GM11168 (cell line): ENCODE data around the gene PBX1.

Source experiments
- in situ Hi-C: fragments of 300-500 bp; cut with MboI; formaldehyde crosslinking; loops from one replicate; pipeline ENCODE4 v1.12.0; 2022; ENCODE audit warnings: low sequenced_read_pairs; ENCODE audit not compliant: unreplicated experiment

The PBX1 gene

GRCh38 chr1:164769486-164770130 lies 210.6 kb downstream of the PBX1 start:
- in situ Hi-C loops = no loop called here

DNA sequence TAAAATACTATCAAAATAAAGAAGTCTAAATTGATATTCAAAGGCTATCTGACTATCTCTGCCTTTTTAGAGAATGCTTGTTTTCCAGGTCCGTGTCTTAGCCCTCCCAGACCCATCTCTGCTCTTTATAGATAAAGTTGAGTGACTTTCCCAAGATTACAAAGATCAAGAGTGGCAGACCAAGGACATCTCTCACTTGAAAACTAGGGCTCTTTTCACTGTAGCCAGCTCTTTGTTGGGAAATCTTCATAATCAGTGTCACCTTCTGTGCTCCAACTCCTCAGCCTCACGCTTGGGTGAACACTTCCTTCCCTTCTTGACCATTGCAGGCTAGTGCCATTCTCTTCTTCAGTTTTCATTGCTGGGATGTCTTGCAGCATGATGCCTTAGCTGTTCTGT lies 211.1 kb downstream of the PBX1 start:
- in situ Hi-C loops = no loop called here

GRCh38 chr1:164771041-164771618 lies 212.1 kb downstream of the PBX1 start:
- in situ Hi-C loops = no loop called here

GRCh38 chr1:164771619-164772361 lies 212.8 kb downstream of the PBX1 start:
- in situ Hi-C loops = no loop called here

- in situ Hi-C loops = no loop called here
Observed at GRCh38 chr1:164772635-164773034, 213.7 kb downstream of the PBX1 start.

DNA sequence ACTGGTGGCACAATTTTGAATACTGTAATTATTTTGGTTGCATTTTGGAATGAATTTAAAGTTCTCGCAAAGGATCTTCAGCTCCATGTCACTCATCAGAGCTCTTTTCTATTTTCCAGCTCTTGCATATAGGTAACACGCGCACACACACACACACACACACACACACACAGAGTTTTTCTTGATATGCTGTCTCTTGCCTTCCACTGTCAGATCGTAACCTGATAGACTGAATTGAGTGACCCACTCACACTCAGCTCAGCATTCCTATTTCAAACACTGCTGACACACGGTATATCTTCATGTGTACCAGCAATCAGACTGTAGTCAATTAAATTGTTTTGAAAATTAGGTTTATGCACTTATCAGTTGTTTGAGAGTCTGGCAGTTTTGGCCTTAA lies 214.1 kb downstream of the PBX1 start:
- in situ Hi-C loops = no loop called here

GRCh38 chr1:164774413-164774812 lies 215.4 kb downstream of the PBX1 start:
- in situ Hi-C loops = no loop called here

GRCh38 chr1:164774819-164775654 lies 216.1 kb downstream of the PBX1 start:
- in situ Hi-C loops = loop anchor here (25.0 kb wide), 1 partner anchor 1363 kb away; no protein-coding TSS in a partner anchor

DNA sequence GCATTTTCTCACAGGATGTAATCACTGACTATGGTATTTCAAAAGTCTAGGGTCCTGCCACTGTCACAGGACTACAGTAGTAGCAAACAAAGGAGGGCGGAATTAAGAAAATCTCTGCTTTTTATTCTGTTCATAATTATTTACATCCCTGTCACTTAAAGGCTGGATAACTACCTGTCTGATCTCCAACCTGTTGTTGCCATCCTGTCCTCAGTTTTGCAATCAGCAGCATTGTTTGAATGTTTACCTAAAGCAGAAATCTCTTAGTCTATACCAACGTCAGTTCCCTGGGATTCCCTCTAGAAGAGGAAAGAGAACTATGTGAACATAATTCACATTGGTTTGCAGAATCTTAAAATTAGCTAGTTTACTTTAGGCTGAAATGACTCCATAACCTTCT lies 218.5 kb downstream of the PBX1 start:
- in situ Hi-C loops = loop anchor here (25.0 kb wide), 1 partner anchor 1365 kb away; no protein-coding TSS in a partner anchor

- in situ Hi-C loops = loop anchor here (25.0 kb wide), 1 partner anchor 1367 kb away; no protein-coding TSS in a partner anchor
Observed at GRCh38 chr1:164779376-164779775, 220.4 kb downstream of the PBX1 start.

GRCh38 chr1:164780111-164780812 lies 221.3 kb downstream of the PBX1 start:
- in situ Hi-C loops = loop anchor here (25.0 kb wide), 1 partner anchor 1368 kb away; no protein-coding TSS in a partner anchor

GRCh38 chr1:164780863-164781262 lies 221.9 kb downstream of the PBX1 start:
- in situ Hi-C loops = loop anchor here (25.0 kb wide), 1 partner anchor 1369 kb away; no protein-coding TSS in a partner anchor

DNA sequence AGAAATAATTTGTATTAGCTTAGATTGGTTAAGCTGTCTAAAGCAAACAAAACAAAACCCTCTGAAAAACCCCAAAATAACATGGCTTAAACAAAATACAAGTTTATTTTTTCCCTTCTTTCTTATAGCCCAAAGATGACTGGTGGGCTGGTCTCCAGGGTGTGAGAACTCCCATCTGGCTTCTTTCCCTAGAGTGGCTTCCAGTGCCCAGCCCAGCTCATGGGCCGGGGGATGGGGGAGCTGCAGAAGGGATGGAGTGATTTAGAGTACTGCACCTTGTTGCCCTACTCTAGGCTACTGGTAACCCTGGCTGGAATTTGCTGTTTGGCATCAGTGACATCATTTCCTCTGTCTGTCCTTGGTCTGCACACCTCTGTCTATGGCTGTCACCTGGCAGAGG lies 223.0 kb downstream of the PBX1 start:
- in situ Hi-C loops = loop anchor here (25.0 kb wide), 1 partner anchor 1370 kb away; no protein-coding TSS in a partner anchor

- in situ Hi-C loops = loop anchor here (25.0 kb wide), 1 partner anchor 1372 kb away; no protein-coding TSS in a partner anchor
Observed at GRCh38 chr1:164783778-164784555, 225.0 kb downstream of the PBX1 start.

GRCh38 chr1:164784960-164785359 lies 226.0 kb downstream of the PBX1 start:
- in situ Hi-C loops = loop anchor here (25.0 kb wide), 1 partner anchor 1373 kb away; no protein-coding TSS in a partner anchor

GRCh38 chr1:164785841-164786534 lies 227.0 kb downstream of the PBX1 start:
- in situ Hi-C loops = loop anchor here (25.0 kb wide), 1 partner anchor 1374 kb away; no protein-coding TSS in a partner anchor

GRCh38 chr1:164786980-164787833 lies 228.2 kb downstream of the PBX1 start:
- in situ Hi-C loops = loop anchor here (25.0 kb wide), 1 partner anchor 1375 kb away; no protein-coding TSS in a partner anchor
